ELF-1 (cell line): ENCODE results near the gene MSRB1.

ENCODE experiments used
- DNase-seq: peaks from one replicate; pipeline ENCODE4 v3.0.0-alpha.2; 2016; ENCODE audit warnings: low read depth, low spot score

The MSRB1 gene, protein sequence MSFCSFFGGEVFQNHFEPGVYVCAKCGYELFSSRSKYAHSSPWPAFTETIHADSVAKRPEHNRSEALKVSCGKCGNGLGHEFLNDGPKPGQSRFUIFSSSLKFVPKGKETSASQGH

DNA sequence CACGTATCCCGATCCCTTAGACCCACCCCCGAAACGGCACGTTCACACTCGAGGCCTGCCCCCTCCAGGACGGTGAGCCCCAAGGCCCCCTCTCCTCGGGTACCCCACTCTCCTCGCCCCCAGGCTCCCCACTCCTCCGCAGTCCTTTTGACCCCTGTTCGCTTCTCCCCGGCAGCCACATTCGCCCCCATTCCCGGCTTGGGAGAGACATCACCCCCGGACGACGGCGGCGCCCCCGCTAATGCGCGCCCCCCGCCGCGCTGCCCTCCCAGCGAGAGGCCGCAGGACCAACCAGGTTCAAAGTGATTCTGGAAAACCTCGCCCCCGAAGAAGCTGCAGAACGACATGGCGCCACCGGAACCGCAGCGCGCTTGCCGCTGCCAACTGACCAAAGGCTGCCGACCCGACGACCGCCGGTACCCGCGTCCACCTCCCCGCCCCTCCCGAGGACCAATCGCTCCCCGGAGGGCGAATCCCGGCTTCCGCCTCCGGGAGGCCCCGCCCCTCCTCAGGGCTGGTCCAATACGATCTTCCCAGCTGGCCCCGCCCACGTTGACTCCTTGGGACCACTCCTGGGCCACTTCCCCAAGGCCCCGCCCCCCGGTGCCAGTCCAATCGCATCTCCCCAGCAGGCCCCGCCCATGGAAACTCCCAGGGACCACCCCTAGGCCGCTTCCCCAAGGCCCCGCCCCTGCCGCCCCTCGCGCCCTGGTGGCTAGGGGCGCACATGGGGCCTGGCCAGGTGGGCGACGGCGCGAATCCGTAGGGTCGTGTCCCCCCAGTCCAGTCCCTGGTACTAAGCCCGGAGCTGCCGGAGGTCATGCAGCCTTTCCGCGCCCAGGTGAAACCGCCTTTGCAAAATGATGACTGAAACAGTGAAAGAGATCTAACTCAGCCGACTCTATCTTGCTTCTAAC is at the start of gene MSRB1:
MSRB1 (minus strand) TSS at position 390 of the 917 bp plus-strand sequence; CDS start at position 347, 43 bp downstream.
- DNase-seq: peak; percentile 98

DNA sequence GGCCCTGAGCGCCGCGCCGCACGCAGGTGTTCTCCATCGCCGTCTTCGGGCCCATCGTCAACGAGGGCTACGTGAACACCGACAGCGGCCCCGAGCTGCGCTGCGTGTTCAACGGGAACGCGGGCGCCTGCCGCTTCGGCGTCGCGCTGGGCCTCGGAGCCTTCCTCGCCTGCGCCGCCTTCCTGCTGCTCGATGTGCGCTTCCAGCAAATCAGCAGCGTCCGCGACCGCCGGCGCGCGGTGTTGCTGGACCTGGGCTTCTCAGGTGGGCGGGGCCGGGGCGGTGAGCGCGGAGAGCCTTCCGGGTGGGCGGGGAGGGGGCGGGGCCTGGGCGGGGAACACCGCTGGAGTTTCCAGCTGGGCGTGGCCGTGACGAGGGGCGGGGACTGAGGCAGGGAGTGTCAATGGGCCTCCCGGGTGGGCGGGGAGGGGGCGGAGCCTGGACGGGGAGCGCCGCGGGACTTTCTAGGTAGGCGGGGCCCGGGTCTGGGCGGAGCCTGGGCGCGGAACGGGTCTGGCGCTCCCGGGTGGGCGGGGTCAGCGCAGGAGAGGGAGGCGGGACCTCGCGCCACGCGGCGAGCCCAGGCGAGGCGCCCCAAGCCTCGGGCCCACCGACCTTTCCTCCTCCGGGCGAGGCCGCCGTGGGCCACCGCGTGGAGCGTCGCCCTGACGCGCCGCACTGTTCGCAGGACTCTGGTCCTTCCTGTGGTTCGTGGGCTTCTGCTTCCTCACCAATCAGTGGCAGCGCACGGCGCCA is 49.1 kb upstream of the MSRB1 start:
- peak; percentile 89 for DNase-seq

DNA sequence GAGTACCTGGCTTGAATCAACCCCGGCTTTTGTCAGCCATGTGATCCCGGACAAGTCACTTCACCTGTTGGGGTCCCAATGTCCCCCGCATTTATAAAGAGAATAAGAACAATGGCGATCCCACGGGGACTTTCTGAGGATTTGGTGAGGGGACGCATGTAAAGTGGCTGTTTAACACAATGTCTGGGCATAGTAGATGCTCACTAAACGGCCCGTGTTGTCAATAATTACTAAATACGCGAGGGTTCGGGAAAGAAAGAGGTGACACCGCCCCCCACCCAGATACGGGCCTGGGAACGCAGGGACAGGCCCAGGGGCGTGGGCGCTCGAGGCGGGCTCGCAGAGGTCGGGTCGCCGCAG is 48.6 kb upstream of the MSRB1 start:
- no peak for DNase-seq

DNA sequence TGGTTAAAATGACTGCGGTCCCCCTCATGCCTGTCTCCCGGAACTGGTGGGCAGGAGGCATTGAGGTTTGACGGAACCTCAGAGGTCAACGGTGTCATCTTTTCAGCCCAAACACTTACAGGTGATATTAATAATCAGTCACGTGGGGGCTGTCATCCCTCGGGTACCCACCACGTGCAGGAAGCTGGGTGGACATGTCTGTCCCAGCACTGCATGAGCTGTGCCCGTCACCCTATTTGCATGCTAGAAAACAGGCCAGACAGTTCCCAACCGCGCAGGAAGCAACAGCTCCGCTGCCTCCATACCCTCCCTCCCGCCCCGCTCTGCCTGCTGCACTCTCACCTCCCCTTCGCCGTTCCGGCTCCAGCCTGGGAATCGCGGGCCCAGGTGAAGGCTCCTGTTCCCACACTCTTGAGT is 48.1 kb upstream of the MSRB1 start:
- DNase-seq: no peak

DNA sequence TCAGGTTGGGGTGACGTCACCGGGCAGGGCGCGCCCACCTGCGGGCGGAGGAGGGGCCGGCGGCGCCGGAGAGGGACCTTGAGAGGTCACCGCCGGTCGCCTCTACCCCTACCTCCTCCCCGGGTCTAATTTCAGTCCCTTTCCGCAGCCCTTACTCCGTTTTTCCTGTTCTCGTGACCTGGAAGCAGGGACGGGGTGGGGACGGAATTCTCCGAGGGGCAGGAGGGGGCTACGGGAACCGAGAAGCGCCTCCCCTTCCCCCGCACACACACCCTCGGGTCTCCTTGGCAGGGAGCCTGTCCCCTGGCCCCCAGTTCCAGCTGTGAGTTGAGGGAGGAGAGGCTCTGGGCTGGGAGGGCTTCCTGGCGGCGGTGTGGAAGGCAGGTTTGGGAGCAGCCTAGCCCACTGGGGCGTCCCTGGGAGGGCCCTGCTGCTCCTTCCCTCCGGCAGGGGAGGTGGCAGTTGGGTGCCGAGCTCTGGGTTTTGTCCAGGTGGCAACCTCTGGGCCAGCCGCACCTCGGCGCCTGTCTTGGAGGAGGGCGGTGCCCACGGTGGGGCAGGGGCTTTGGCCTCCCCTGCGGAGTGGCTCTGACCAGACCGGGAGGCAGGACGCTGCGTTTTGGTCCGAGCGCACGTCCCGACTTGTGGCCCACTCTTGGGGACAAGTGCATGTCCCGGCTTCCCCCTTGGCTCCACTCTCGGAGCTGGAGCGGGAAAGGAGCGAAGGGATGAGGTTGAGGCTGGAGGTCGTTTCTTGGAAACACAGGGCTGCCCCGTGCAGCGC is 47.5 kb upstream of the MSRB1 start:
- DNase-seq: peak; percentile 69

DNA sequence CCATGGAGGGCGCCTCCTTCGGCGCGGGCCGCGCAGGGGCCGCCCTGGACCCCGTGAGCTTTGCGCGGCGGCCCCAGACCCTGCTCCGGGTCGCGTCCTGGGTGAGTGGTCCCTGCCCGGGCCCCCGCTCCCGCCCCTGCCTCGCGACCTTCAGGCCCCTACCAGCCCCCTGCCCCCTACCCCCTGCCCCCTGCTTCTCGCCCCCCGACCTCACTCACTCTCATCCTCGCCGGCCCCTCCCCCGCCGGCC is 47.0 kb upstream of the MSRB1 start:
- no peak for DNase-seq

DNA sequence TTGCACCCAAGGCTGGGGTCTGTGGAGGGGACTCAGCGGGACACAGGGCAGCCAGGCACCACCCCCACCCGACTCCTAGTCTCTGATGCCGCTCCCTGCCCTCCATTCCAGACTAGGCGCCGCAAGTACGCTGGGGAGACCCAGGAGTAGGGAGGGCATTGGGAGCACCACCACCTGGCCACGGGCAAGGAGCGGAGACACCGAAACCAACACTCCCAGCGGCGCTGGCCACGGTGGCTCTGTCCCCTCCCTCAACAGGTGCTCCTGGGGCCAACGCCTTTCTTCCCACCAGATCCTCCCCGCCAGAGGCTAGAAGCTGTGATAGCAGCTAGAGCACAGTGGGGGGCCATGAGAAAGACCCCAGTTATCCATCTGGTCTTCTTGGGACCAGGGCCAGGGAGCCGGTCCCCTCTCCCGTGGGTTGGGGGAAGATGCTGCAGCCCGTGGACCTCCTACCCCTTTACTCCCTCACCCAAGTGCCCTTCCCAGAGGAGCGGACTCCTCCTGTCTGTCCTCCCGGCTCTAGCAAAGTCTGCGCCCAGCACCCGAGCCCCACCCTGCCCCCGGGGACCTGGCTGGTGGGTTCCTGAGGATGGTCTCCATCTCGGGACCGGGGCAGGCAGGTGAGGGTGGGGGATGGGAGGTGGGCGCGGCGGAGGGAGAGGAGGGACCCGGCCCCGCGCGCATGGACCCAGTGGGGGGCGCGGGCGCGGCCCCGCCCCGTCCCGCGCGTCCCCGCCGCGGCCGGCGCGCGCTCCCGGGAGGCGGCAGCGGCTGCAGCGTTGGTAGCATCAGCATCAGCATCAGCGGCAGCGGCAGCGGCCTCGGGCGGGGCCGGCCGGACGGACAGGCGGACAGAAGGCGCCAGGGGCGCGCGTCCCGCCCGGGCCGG is 46.5 kb upstream of the MSRB1 start, which contains the start of gene SYNGR3:
SYNGR3 (plus strand) TSS at position 762 of the 892 bp plus-strand sequence. CDS start 133 bp downstream, outside the sequence.
- no peak for DNase-seq

DNA sequence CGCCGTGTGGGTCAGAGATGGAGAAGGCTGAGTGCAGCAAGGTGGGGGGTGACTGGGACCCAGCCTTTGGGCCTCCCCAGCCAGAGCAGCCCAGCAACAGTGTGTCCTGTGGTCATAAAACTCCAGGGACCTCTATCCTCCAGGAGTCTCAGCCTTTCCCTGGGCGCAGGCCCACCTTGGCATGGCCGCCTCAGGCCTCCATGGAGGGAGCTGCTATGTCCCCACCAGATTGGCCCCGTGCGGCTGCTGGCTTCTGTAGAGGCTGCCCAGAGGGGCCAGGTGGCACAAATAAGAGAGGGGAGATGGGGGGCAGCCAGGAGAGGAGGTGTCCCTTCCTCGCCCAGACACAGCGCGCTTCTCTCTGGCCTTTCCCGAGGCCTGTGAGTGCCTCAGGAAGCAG is 44.2 kb upstream of the MSRB1 start:
- no peak for DNase-seq

DNA sequence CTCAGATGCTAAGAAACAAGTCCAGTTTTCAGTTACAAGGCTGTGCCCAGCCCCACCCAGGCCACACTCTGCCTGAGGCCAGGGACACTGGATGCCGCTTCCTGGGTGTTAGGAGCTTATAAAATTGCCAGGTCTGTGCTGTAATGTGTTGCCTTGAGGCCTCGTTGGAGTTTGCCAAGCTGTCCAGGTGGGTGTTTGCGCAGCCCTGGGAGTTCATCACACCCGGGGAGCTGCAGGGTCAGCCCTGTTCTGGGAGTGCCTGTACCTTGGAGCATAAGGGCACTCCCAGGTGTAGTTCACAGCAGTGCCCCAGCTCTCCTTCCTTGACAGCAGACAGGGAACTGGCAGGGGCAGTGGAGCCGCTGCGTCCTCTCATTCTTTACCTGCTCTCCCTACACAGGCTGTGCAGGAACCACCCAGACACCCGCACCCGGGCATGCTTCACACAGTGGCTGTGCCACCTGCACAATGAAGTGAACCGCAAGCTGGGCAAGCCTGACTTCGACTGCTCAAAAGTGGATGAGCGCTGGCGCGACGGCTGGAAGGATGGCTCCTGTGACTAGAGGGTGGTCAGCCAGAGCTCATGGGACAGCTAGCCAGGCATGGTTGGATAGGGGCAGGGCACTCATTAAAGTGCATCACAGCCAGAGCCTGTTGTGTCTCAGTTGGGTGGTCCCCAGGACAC is 42.6 kb upstream of the MSRB1 start:
- DNase-seq: no peak

DNA sequence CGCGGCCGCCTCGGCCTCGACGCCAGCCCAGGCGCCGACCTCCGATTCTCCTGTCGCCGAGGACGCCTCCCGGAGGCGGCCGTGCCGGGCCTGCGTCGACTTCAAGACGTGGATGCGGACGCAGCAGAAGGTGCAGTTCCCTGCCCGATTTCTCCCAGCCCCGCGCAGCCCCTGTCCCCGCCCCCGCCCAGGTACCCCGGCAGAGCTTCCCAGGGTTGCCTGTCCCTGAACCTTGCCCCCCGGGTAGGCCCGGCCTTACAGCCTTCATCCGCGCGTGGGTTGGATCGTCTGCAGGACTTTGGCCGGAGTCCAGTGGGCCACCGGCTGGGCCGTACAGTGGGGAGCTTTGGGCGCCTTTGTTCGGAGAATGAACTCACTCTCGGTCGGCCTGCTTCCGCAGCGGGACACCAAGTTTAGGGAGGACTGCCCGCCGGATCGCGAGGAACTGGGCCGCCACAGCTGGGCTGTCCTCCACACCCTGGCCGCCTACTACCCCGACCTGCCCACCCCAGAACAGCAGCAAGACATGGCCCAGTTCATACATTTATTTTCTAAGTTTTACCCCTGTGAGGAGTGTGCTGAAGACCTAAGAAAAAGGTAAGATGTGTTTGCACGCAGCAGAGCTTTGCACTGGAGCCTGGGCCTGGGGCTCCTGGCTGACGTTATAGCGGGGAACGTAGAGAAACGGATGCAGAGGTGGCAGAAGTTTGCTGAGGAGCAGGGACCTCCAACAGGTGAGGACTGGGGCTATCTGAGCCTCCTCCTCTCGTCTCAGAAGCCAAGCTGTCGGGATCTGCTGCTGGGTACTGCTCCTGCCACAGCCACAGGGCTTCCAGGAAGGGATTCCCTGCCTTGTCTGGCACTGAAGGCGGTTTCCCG is 41.6 kb upstream of the MSRB1 start:
- DNase-seq: peak; percentile 52

DNA sequence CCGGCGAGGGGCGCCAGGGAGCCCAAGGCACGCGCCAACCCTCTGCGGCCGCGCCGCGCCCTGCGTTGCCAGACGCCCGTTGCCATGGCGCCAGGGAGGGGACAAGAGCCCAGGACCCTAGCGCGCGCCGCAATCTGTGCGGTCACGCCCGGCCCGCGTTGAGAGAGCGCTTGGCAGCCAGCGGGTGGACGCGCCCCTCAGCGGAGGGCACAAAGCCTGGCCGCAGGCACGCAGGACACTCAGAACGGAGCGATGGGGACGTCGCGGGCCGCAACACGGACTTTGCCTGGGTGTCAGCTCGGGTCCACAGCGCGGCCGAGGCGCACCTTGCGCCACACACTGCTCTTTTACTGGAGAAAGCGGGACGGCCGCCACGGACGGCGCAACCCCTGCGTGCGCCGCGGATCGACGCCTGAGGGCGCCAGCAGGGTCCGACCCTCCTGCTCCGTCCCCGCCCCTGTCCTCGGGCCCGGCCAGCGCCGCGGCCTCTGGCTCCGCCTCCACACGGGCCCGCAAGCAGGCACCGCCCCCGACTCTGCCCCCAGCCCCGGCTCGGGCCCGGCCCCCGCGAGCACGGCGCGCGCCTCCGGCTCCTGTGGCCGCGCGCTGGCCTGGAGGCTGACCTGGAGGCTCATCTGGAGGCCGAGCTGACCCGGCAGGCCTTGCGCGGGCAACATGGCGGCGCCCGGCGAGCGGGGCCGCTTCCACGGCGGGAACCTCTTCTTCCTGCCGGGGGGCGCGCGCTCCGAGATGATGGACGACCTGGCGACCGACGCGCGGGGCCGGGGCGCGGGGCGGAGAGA is 40.7 kb upstream of the MSRB1 start, which contains the start of gene GFER:
GFER (plus strand) TSS at position 650 of the 803 bp plus-strand sequence; CDS start at position 676, 26 bp downstream.
- peak; percentile 95 for DNase-seq

DNA sequence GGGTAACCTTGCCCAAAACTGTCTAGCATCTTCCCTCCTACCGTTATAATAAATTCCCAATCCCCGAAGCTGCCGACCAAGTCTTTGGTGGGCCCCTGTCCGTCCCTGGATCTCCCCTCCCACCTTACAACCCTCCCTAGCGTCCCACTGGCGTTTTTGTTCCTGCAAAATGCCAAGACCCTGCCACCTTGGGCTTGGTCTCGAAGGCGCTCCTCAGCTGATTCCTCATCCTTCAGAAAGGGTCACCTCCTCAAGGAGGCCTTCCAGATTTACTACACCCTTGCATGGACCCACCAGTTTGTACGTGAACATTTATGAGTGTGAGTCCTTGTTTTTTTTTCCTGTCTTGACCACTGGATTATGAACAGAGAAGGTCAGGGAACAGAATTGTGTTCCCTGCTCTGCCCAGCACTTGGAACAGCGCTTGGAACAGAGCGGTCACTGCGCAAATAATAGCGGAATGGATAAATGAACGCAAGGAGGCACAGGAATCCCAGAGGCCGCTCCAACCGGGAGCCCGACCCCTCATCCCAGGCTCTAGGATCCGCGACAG is 40.1 kb upstream of the MSRB1 start:
- DNase-seq: no peak

DNA sequence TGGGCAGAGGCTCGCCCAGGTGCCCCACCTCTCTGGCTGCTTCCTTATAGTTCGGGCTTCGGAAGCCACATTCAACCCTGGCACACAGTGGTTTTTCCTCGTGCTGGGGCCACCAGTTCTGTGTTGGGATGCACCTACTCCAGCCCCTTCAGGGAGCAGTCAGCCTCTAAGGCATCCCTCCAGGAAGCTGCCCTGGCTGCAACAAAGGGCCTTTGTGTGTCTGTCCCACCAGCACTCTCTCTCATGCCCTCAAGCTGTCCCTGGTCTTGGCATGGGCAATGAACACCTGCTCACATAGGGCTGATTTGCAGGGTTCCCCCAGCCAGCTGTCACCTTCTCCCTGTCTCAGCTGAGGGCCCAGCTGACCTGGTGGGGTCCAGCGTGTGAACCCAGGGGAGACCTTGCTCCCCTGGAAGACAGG is 39.0 kb upstream of the MSRB1 start:
- no peak for DNase-seq

DNA sequence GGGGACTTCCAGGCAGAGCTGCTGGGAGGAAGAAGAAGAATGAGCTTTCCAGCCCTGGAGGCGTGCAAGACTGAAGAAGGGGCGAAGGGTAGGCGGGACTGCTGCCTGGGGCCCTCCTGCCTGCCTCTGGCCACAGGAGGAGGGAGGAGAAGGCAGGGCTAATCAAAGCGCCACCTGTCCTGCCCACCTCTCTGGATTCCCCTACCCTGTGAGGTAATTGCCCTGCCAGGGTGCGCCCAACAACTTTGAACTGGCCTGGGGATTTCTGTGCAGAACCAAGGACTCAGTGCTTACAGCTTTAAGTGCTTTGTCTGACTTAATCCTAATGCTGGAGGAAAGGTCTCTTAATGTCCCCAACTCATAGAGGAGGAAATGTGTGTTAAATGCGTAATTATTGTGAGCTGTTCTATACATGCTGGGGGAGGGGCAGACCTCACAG is 38.4 kb upstream of the MSRB1 start, which contains the start of gene NOXO1:
NOXO1 (minus strand) TSS at position 72 of the 439 bp plus-strand sequence. CDS start 290 bp downstream, outside the sequence.
- no peak for DNase-seq

DNA sequence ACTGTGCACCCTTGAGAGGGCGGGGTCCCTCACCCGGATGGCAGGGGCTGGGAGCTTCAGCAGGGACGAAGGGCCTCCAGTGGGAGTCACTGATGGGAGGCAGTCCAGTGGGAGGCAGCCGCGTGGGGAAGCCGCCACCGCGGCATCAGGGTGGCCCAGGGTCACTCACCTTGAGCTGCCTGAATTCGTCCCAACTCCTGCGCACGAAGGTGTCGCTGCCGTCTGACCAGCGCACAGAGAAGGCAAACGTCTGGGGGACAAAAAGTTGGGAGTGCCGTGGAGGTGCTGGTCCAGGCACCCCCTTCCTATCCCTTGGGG is 37.7 kb upstream of the MSRB1 start:
- no peak for DNase-seq

DNA sequence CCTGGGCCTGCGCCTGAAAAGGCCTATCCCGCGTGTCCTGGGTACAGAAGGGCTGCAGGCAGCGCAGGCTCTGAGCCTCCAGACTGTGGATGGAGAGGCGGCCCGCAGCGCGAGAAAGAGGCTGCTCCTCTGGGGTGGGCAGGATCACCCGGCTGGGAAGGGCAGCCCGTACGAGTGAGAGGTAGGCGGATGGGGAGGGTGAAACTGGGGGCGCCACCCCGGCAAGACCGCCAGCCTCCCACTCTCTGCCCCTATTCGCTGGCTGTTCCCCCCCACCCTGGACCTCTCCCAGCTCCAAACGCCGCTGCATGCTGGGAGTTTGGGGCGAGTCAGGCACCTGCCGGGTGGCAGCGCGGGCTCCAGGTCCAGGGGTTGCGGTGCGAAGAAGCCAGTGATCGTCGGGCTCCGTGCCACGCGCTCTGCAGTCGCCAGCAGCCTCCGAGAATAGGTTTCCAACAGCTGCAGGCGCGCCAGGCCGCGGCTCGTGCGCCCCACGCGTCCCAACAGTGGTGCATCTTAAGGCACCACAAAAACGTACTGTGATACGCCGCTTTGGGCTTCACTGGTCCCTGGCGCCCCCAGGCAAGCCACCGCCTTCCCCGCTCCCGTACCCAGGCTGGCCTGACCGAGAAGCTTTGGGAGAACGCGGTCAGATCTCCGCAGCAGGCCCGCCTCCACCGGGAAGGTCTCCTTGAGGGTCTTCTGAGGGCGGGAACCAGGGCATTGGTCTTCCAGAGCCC is 37.2 kb upstream of the MSRB1 start:
- DNase-seq: no peak
